Thyroid gland (tissue), 4 donors: ENCODE results near the gene FHIT.

Experiments
- CTCF ChIP-seq, 6 experiments: fragments of 200-600 bp in 3 of 6; fragments of 450-650 bp in 3 of 6; sonication (generic) in 3 of 6; IDR thresholded peaks; one replicate each; pipeline ENCODE4 v1.5.1; 2016 to 2019; ENCODE audit warnings: antibody characterized with exemption in 6 of 6, mild to moderate bottlenecking in 2 of 6, inconsistent platforms in 1 of 6, moderate library complexity in 1 of 6
- POLR2A ChIP-seq, 2 donors: fragments of 450-650 bp; IDR thresholded peaks; one replicate each; pipeline ENCODE4 v1.6.1; 2017; ENCODE audit warnings: antibody characterized with exemption in 2 of 2, mild to moderate bottlenecking in 2 of 2, moderate library complexity in 1 of 2

- TF ChIP-seq CTCF (IDR thresholded peaks at IDR 0.05) (no peak), POLR2A (IDR thresholded peaks at IDR 0.05) (no peak)
These were observed 816.3 kb downstream of the FHIT start for GRCh38 chr3:60434950-60435349.
